Urothelium cell line (cell line): ENCODE results near the gene SCG5.

Experiments used
- DNase-seq: peaks from one replicate; pipeline ENCODE4 v3.0.0; 2011; ENCODE audit warnings: low spot score, mixed read lengths
- FAIRE-seq: peaks from 2 replicates; lab custom pipeline; 2011; peaks lifted over from hg19 to GRCh38; lab: Jason Lieb, UNC

SCG5 gene

DNA sequence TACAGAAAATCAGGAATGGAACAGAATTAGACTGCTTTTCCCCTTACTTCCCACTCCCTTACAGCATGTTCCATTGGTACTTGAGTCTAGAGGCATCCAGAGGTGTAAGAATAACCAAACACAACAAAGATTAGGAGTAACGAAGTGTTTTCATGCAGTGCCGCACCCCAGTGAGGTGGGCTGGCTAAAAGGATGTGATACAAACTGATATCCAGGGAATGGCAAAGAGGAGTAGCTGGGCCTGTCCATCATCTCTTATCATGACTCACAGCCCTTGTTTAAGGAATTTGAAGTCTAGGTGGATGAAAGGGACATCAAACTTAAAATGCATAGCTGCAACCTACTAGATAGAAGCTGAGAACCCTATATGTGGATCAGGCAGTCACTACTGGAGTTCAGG lies 16.4 kb downstream of the SCG5 start:
- FAIRE-seq, result no peak

DNA sequence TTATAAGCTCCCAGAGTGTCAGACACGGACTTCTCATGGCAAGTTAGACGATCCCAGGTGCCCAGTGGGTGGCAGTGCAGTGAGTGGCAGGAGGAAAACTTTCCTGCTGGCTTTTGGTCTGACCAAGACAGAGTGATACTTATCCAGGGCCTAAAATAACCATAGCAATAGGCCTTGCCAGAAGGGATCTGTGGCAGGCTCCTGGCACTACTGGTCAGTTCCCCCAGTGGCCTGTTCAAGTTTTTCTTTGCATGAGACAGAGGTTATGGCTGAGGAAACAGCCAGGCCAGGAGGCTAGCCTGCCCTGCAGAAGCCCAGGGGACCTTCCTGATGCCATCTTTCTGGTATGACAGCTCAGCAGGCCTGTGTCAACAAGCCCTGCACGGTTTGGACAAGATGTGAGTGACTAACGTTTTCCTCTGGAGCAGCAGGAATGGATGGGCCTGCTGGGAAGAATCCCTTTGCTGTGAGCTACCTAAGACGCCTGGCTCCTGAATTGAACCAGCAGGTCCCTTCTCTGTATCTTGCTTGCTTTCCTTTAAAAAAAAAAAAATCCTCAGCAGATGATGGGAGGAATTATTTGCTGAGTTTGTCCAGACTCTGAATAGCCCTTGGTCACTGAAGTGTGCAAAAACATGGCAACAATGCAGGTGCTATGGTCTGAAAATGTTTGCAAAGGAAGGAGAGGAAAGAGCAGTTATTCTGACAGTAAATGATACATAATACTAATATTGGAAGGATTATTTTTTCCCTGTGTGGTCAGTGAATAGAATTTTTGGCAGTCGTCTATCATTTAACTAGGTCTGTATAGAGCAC lies 18.0 kb downstream of the SCG5 start:
- FAIRE-seq, result no peak
- DNase-seq, result peak; percentile 14

More for the DNA sequence above, 16.4 kb downstream of the SCG5 start:
- DNase-seq, result no peak

DNA sequence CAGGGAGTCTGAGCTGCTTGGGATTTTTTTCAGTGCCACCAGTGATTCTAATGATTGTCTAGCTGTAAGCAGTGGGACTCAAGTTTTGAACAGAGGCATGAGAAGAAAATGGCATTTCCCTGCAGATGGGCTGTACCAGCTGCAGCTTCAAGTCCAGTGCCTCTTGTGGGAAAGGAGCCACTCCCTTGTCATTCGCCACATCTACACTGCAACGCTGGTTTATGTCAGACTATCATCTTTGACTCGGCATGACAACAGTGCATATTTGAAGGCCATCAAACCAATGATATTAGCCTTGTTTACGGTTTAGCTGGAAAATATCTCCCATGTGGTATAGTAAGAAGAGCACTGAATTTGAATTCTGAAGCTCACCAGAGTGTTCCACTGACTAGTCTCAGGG lies 22.2 kb downstream of the SCG5 start:
- DNase-seq (no peak), FAIRE-seq (no peak)

DNA sequence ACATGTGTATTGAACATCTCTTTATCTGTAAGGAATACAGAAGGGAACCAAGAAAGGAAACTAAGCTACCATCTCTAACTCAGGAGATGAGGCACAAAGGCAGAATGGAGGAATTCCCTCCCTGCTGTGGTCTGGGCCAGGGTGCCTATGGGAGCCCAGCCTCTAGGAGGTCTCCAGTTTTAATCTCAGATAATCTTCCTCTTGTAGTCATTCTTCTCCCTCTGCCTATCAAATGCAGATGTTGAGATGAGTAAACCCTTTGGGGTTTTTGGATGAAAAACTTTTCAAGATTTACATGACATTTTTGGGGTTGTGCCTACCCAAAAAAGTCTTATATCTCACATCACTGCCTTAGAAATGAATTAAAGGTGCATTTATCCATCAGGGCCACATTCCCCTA lies 23.3 kb downstream of the SCG5 start:
- no peak for FAIRE-seq
- DNase-seq, result no peak

DNA sequence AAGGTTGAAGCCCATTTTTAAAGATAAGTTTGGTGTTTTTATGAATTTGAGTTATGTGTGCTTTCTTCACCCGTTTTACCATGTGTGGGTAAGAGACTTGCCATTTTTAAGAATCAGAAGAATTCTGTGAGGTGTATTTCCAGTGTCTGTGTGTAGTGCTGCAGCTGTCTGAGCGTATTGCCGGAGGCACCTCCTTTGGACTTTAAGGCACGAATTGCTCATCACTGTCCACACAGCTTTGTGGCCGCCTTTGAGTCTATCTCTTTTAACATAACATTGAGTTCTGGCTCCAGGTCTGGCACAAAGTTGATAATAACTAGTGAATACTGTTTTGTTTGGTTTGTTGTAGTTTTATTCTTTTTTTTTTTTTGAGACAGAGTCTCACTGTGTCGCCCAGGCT lies 25.8 kb downstream of the SCG5 start:
- DNase-seq (no peak), FAIRE-seq (no peak)

DNA sequence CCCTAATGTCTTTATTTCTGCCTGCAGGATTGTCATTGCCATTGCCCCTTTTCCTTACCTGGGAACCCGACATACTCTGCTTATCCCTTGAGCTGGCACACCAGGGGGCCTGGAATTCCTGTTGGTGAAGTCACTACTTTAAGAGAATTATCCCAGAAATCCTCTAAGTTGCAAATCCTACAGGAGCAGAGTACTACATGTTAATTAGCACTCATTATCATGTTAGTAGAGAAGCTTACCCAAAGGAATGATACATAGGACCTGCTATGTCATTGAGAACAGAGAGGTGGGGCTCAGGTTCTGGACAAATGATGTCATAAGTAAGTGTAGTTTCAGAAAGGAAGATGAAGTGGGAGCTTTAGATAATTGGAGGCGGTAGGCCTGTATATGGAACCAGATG lies 27.4 kb downstream of the SCG5 start:
- no peak for DNase-seq
- no peak for FAIRE-seq

DNA sequence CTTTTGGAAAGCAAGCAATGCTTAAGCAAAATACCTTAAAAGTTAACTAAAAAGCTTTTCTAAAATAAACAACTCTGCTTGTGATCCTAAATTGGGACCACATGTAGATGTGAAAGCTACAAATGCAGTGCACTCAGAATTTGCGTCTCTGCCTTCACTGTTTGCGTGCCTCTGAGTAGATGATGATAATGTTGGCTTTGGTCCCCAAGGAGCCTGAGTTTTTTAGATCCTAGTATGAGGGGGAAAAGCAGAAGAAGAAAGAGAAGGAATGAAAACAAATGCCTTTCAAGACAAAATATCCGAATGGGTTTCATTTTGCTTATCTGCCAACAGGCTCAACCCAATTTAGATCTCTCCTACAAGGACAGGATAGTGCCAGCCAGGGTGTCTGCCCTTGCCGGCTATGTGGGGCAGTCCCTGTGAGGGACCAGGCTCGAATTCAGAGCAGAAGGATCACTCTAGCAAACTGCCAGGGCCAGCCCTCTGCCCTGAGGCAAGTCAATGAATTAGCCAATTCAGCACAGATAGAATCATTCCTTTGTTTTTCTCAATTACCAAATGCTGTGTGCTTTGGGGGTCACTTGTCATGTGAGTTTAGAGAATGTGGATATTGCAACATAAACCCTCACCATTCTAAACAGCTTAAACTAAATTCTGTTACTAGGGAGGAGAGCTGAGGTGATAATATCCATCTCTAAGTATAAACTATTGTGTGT lies 28.5 kb downstream of the SCG5 start:
- FAIRE-seq (no peak), DNase-seq (no peak)

DNA sequence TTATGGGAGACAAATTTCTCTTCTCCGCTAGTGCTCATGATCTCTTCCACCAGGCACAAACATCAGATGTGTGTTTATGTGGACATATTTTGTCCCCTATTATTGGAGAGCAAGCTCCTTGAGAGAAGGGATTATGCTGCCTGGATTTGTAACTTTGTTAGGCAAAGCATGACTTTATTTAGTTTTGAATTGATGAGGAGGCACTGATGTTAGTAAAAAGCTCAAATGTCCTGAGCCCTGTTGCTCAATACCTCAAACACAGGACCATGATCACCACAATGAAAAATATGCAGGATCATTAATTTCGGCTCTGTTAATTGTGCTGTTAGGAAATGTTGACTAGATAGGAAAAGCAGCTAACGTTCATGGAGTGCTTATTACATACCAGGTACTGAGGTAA lies 29.1 kb downstream of the SCG5 start:
- DNase-seq, result no peak
- no peak for FAIRE-seq

DNA sequence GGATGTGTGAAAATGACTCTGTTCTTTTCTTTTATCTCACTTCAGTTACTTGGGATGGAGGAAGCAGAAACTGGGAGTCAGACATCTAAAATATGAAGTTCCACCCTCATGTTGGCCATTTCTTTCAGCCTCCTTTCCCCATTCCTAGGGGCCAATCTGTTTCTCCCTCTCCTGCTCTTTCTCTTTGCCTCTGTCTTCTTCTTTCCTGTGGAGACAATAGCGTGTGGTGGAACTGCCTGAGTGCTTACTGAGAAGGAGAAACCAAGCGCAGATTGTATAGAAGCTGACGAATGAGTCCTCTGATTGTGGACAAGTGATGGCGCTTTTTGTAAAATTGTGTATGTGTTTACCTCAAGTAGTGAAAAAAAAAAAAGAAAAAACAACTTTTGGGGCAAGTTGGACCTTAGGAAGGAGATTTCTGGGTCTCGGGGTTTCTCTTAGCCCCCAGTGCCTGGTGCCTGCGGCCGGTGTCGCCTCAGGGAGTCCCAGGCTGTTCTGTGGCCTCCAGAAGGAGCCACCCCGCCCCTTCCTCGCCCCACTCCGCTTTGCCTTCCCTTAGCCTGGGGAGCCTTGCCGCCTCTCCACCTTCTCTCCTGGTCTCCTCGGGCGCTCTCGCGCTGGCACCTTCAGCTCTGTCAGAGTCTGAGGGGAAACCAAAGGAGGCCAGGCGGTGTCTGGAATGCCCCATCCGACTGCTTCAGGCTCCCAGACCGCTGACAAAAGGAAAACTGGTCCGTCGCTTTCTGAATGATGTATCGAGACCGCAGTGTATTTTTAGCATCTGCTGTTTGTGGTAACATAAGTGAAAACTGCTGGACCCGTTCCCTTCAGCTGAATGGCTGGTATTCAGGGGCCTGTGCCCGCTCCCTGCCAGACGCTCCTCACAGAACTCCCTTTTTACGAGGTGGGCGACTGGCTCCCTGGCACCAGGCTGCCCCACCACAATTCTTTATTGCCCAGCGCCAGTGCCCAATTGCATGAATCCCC lies 30.1 kb downstream of the SCG5 start:
- DNase-seq, result no peak
- no peak for FAIRE-seq

DNA sequence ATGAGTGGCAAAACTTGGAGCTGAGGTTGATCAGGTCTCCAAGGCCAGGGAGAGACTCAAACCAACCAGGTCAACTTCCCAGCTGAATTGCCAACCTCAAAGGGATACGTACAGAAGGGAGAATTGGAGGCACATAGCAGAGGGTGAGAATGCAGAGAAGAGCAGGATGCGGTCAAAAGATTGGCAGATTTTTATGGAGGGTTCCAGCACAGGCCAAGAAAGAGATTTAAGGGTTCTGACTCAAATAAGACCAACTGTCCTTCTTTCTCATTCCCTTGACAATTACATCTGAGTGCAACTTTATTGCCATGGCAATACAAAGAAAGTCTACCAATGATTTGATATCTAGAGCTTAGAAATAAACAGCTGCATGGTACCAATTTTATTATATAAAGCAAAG lies 33.2 kb downstream of the SCG5 start:
- FAIRE-seq, result no peak

DNA sequence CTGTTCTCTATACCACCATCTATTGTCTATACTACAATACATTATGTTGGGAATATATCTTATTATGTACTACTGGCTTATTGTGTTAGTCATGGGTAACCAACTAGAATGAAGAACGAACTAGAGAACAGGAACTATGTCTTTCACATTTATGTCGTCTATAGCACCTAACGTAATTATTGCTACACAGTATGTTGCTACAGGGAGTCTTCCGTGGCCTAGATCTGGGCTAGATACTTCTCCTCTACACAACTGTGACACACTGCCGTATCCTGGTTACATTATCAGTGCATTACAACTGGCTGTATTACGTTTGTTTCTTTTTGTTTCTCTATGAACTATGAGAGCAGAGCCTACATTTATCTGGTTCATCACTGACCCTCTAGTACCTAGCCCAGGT lies 34.0 kb downstream of the SCG5 start:
- DNase-seq (no peak), FAIRE-seq (no peak)

More for the DNA sequence above, 33.2 kb downstream of the SCG5 start:
- DNase-seq, result no peak

DNA sequence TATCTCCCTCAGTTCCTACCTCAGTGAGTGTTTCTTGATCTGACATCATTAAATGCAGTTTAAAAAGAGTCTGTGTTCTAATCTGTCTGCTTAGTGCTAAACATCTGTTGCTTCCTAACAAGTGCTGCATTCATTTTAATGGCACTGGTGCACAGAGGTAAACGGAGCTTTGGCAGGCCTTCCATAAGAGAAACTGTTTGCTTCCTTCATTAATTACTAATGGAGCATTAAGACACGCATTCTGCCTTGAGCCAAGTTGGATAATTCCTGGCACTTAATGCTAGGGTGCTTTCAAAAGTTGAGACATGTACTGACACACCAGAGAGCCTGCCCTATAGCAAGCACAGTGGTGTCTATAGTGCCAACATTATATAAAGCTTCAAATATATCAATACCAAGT lies 34.7 kb downstream of the SCG5 start:
- no peak for FAIRE-seq
- DNase-seq, result no peak

DNA sequence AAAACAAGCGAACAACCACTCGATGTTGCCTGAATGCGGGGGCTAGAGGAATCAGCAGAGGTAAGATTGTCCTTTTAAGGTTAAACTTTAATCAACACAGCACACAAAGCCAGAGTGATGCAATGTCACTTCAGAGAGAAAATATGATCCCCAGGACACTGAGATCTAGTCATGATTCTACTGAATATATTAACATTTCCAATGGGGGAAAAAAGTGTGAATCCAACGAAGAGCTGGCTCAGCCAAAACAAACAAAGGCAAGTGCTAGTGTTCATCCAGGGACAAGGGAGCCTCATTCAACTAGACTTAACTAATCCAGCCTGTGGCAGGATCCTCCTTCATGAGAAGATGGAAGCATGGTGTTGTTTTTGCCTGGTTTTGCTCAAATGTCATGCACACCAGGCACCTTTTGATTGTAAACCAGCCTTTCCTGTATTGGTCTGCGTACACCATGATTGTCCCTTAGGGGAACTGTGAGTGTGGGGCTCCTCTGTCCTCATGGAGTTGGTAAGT lies 35.8 kb downstream of the SCG5 start:
- DNase-seq (no peak), FAIRE-seq (no peak)

DNA sequence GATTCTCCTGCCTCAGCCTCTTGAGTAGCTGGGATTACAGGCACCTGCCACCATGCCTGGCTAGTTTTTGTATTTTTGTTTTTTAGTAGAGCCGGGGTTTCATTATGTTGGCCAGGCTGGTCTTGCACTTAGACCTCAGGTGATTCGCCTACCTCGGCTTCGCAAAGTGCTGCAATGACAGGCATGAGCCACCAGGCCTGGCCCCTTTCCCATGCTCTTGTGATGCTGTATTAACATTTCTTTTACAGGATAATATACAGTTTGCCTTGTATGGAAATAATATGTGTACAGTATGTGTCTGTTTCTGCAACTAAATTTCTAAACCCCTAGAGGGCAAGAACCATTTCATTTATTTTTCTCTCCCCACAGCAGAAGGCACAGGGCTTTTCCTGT lies 37.8 kb downstream of the SCG5 start:
- no peak for DNase-seq
- no peak for FAIRE-seq

DNA sequence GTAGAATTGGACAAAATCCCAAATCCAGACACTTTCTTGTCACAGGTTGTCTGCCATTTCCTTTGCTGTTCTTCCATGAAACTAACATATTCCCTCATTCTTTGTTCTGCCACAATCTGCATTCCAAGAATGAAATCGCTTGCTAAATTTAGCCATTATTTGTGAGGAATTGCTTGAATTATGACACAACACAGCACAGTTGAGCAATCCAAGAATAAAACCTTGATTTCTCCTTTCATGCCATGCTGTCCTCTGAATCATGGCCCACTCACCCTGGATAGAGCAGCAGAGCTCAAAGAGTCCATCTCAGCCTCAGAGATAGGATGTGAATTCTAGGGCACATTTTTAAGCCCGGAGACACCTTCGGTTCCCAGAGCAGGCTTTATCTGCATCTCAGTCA lies 41.1 kb downstream of the SCG5 start:
- FAIRE-seq (no peak), DNase-seq (peak; percentile 30)

DNA sequence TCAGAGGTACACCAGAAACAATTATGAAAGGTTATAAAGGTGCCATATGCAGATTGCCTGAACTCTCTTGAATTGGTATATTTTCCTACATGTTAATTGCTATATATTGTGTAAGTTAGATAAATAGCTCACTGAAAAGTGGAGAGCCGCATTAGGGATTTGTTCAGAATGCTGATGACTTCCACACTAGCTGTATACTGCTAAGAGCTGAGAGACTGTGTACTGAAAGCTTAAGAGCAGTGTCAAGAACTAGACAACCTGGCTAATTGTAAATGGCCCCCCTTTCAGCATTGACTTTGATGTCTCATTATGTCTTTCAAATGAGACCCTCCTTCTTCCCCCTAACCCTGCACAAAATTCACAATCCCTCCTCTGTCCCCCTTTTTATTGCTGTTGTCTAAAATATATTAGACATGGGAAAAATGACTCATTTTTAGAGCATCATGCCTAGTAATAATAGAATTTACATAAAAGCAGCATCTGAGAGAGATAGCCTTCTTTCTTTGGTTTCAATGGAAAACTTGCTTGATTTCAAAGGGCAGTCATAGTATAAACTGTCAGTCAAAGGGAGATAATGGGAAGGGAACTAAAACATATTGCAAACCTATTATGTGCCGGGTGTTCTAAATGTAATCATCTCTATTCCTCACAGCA lies 41.6 kb downstream of the SCG5 start:
- FAIRE-seq (no peak), DNase-seq (no peak)

DNA sequence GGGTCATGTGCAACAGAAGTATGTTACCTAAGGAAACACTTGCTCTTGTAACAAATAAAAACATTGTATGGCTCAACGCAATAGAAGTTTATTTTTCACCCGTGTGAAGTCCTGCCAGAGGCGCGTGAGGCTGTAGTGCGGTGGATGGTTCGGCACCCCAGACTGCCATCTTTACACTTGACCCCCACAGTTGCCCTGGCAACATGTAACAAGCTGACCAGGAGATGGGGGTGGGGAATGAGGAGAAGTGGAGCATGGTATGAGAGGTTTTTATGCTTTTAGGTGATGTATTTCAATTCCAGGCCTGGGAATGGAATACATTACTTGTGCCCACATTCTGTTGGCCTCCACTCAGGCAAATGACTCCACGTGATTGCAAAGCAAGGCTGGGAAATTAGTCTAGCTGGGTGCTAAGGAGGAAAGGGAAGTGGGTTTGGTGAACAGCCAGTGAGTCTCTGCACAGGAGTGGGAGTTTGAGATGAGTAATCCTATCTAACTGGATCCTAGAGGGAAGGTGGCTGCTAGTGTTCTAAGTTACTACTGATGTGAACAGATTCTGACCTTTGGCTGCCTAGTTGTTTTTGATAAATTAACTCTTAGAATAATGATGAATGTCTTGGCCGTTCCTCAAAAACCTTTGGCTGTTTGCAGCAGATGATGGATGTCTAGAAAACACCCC lies 42.5 kb downstream of the SCG5 start:
- peak; percentile 69 for DNase-seq
- FAIRE-seq, result peak; percentile 13

DNA sequence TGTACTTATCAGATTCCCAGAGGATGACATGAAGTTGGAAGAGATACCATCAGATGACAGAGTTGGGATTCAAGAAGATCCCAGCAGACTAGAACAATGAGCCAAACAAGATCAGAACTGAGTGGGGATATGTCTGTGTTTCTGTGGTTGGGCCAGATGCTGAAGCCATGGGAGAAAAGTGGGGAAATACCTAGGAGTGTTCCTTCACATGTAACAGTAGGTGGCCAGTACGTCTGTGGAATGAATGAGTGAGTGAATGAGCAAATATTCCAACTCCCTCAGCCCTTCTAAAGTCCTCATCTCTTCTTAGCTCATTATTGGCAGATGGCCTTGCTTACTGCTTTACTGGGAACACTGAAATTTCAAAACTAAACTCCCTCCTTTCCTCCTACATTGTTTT lies 44.1 kb downstream of the SCG5 start:
- DNase-seq, result no peak

DNA sequence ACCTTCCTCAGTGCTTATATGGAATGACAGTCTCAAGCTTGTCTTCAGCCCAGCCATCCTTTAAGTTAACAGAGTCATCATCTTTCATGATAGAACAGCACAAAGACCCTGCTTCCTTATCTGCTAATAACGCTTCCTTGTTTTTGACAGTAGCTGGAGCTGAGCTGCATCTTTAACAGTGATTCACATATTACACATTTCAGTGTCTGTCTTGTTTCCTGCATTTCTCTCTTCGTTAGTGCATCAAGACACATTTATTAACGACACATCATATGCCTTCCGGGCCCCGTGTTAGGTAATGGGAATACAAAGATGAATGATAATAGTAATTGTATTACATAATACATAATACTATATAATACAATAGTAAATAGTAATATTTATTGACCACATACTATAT lies 46.0 kb downstream of the SCG5 start:
- no peak for FAIRE-seq
- no peak for DNase-seq

More for the DNA sequence above, 44.1 kb downstream of the SCG5 start:
- no peak for FAIRE-seq

DNA sequence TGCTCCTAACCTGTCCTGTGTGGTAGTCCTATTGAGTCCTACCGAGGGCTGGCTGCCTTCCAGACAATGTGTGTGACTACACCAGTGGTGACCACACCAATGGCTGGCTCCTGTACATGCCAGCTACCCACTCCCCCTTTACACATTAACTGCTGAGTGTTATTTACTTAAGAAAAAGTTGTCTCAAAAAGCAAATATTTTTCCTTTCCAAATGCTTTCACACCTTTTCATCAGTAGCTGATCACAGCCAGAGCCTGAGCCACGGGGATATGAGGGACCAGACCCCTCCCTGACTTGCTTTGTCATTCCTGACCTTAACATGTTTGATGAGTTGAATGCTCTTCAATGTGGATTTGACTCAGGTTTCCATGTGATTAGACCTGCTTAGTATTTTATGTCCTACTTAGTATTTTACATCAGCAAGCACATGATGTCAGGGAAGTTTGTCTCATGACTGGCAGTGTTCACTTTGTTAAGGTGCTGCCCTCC lies 46.7 kb downstream of the SCG5 start:
- FAIRE-seq, result no peak

More for the DNA sequence above, 46.7 kb downstream of the SCG5 start:
- DNase-seq, result peak; percentile 58
